SK-N-SH (cell line): ENCODE results near the gene CELF2.

Source experiments
- EP300 ChIP-seq, 2 experiments: IDR thresholded peaks; 2 replicates each; pipeline versions ENCODE4 v1.4.0 to v1.6.1; 2012; ENCODE audit warnings: borderline replicate concordance in 1 of 2, low read depth in 1 of 2, low read length in 1 of 2
- TF ChIP-seq, protein P1 (sequence below): fragments of 200-600 bp; sonication (generic); IDR thresholded peaks from 2 replicates; pipeline ENCODE4 v1.6.1; 2017; ENCODE audit warnings: antibody characterized with exemption, mild to moderate bottlenecking, moderate library complexity

DNA sequence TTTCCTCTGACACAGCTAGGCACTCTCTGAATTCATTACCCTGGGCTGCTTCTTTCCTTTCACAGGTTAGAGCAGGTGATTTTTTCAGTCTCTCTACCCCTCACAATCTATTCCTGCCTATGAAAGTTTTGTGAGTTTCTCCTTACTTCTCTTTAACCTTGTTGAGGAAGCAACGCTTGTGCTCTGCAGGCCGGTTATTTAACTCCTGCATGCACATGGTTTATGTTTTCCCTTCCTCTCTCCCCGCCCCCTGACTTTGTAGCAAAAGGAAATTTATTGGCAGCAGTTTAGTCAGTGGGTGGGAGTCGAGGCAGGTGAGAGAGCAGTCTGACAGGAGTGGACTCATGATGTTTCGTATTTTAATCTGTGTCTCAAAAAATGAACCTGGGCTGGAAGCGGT lies 91.9 kb downstream of the CELF2 start:
- TF ChIP-seq EP300 (IDR thresholded peaks at IDR 0.05; ENCODE audit: borderline replicate concordance in 1 of 2, low read depth in 1 of 2, low read length in 1 of 2) = no peak
- TF ChIP-seq, protein P1, sequence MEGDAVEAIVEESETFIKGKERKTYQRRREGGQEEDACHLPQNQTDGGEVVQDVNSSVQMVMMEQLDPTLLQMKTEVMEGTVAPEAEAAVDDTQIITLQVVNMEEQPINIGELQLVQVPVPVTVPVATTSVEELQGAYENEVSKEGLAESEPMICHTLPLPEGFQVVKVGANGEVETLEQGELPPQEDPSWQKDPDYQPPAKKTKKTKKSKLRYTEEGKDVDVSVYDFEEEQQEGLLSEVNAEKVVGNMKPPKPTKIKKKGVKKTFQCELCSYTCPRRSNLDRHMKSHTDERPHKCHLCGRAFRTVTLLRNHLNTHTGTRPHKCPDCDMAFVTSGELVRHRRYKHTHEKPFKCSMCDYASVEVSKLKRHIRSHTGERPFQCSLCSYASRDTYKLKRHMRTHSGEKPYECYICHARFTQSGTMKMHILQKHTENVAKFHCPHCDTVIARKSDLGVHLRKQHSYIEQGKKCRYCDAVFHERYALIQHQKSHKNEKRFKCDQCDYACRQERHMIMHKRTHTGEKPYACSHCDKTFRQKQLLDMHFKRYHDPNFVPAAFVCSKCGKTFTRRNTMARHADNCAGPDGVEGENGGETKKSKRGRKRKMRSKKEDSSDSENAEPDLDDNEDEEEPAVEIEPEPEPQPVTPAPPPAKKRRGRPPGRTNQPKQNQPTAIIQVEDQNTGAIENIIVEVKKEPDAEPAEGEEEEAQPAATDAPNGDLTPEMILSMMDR = no peak
